SK-N-MC (cell line): Measurements from ENCODE around the gene SUGT1.
"Not testable (repeated sequence)": the region's sequence is repeated elsewhere in the genome, so short reads cannot be mapped to it uniquely, and the experiment has no call there.

Experiments used
- DNase-seq: peaks from one replicate; pipeline ENCODE4 v3.0.0-alpha.2; 2011; ENCODE audit warnings: low read depth, low spot score
- H3K27ac ChIP-seq: fragments of 200-600 bp; sonication (generic); 2 replicates; pipeline ENCODE4 v1.5.1; 2016; ENCODE audit warnings: mixed run types
- H3K36me3 ChIP-seq: fragments of 200-600 bp; sonication (generic); 2 replicates; pipeline ENCODE4 v1.6.1; 2017; ENCODE audit warnings: antibody characterized with exemption, low read length, mixed read lengths; ENCODE audit not compliant: insufficient read depth
- H3K4me3 ChIP-seq: fragments of 200-600 bp; sonication (generic); 2 replicates; pipeline ENCODE4 v1.5.1; 2016
- H3K9ac ChIP-seq: fragments of 200-600 bp; sonication (generic); 2 replicates; pipeline ENCODE4 v1.8.0; 2017; ENCODE audit warnings: mixed run types, mixed read lengths; ENCODE audit not compliant: insufficient read length
- H3K9me3 ChIP-seq: fragments of 200-600 bp; sonication (generic); 2 replicates; pipeline ENCODE4 v1.6.1; 2017; ENCODE audit warnings: low read depth, mild to moderate bottlenecking, antibody characterized with exemption, low read length, moderate library complexity, mixed read lengths
- EZH2 ChIP-seq: fragments of 200-600 bp; sonication (generic); IDR thresholded peaks from one replicate; pipeline ENCODE4 v1.6.1; 2017; ENCODE audit warnings: antibody characterized with exemption
- FOXP2 ChIP-seq: optimal IDR thresholded peaks from 2 replicates; pipeline ENCODE3; 2011; ENCODE audit warnings: mild to moderate bottlenecking, moderate library complexity; ENCODE audit not compliant: insufficient read depth; ENCODE audit errors: extremely low read length, control extremely low read depth
- POLR2AphosphoS5 ChIP-seq: IDR thresholded peaks from 2 replicates; pipeline ENCODE4 v1.6.1; 2012; ENCODE audit warnings: mild to moderate bottlenecking, low read depth, low read length, borderline replicate concordance

Gene SUGT1

GRCh38 chr13:52617070-52618060 is 35.3 kb upstream of the SUGT1 start:
- H3K4me3 ChIP-seq, result peak overlapping the region; percentile 87
- H3K36me3 ChIP-seq, result peaks cover 6% of the 10 kb centered on the region
- H3K9ac ChIP-seq, result peak overlapping the region; percentile 82
- TF ChIP-seq EZH2 (no peak), FOXP2 (peak; percentile 54), POLR2AphosphoS5 (peak; percentile 74)
- DNase-seq, result peak; percentile 30
- no peaks in the 10 kb centered on the region; the same call in 1 of the 2 replicates for H3K9me3 ChIP-seq
- H3K27ac ChIP-seq, result 0 out of 2 replicates have a peak overlapping the region, but pooled peaks have one; percentile 35

- not testable (repeated sequence) for H3K9ac ChIP-seq, DNase-seq, H3K4me3 ChIP-seq, H3K27ac ChIP-seq, H3K9me3 ChIP-seq
- H3K36me3 ChIP-seq, result peaks cover 49% of the 10 kb centered on the region
Observed at GRCh38 chr13:52631083-52631690, 21.4 kb upstream of the SUGT1 start.

DNA sequence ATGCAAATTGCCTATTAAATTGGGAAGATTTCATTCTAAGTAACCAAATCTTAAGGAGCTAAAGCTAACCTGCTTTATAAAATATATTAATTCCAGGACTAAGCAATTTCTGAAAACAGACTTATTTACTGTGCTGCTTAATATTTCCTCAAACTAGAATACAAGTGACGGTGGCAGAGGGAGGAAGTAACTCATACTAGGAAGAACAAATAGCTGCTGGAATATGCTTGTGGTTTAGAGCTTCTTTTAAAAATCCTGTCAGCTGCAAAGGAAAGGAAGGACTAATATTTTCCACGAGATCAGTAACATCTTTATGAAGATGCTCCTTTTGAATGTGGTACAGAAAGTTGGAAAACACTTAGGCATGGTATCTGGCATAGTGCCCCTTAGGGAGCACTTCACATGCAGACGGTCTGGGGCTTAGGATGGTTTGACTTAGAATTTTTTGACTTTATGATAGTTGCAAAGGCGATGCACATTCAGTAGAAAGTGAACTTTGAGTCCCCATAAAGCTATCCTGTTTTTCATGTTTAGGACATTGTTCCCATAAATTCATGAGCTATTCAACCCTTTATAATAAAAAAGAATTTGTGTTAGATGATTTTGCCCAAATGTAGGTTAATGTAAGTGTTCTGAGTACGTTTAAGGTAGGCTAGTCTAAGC is 13.8 kb upstream of the SUGT1 start:
- TF ChIP-seq EZH2, result no peak
- TF ChIP-seq FOXP2, result no peak
- TF ChIP-seq POLR2AphosphoS5, result no peak
- Histone ChIP-seq H3K36me3 (peaks cover 22% of the 10 kb centered on the region), H3K9me3 (no peaks in the 10 kb centered on the region), H3K4me3 (no peak overlapping the region), H3K9ac (no peak overlapping the region), H3K27ac (no peak overlapping the region)
- no peak for DNase-seq

DNA sequence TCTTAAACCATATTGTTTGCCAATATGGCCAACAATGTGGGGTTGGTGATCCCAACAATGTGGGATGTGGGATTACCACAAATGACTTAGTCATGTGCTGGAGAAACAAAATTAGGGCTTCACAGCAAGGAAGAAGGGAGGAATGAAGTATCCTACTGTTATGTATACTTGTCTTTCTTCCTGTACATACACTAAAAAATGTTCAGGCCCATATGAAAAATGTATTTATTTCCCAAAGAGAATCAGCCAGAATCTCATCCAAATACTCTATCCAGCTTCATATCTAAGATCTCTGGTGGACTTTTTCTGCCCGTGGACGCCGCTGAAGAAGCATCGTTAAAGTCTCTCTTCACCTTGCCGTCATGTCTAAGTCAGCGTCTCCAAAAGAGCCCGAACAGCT is 10.5 kb upstream of the SUGT1 start, which contains the start of gene HNRNPA1L2:
HNRNPA1L2 (plus strand) TSS at position 301 of the 400 bp plus-strand sequence; CDS start at position 363, 62 bp downstream.
- no peak within 1 kb of the TSS for H3K9ac ChIP-seq
- peaks cover 20% of the 10 kb centered on the region for H3K36me3 ChIP-seq
- no peak for DNase-seq
- TF ChIP-seq FOXP2, result no peak
- no peak for TF ChIP-seq POLR2AphosphoS5
- no peak for TF ChIP-seq EZH2
- H3K4me3 ChIP-seq, result no peak within 1 kb of the TSS
- H3K9me3 ChIP-seq, result no peaks in the 10 kb centered on the region
- H3K27ac ChIP-seq, result no peak within 1 kb of the TSS

GRCh38 chr13:52644108-52644507 is 8.5 kb upstream of the SUGT1 start:
- Histone ChIP-seq H3K9ac (no peak overlapping the region), H3K27ac (no peak overlapping the region), H3K4me3 (no peak overlapping the region), H3K36me3 (peaks cover 20% of the 10 kb centered on the region), H3K9me3 (no peaks in the 10 kb centered on the region)
- no peak for DNase-seq
- no peak for TF ChIP-seq POLR2AphosphoS5
- no peak for TF ChIP-seq EZH2
- TF ChIP-seq FOXP2, result no peak

DNA sequence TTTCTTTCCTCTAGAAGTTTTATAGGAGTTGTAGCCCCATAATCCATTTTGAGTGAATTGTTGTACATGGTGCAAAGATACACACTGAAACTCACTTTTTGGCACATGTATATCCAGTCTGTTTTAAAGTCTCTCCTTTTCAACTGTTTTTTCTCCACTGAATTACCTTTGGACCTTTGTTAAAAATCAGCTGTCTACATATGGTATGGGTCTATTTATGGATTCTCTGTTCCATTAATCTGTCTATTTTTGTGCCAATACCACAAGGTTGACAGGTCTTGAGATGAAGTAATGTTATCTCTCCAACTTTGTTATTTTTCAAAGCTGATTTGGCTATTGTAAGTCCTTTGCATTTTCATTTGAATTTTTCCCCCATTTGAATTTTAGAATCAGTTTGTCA is 5.7 kb upstream of the SUGT1 start:
- no peaks in the 10 kb centered on the region for H3K9me3 ChIP-seq
- no peak overlapping the region for H3K27ac ChIP-seq
- TF ChIP-seq POLR2AphosphoS5 (no peak), FOXP2 (no peak), EZH2 (no peak)
- DNase-seq, result no peak
- H3K36me3 ChIP-seq, result peaks cover 21% of the 10 kb centered on the region
- no peak overlapping the region for H3K4me3 ChIP-seq
- no peak overlapping the region for H3K9ac ChIP-seq

- no peak for TF ChIP-seq EZH2
- no peak for TF ChIP-seq FOXP2
- no peak for TF ChIP-seq POLR2AphosphoS5
- H3K9ac ChIP-seq, result peak overlapping the region; percentile 99
- no peak overlapping the region for H3K27ac ChIP-seq
- H3K4me3 ChIP-seq, result peak overlapping the region; percentile 94
- peaks cover 29% of the 10 kb centered on the region for H3K36me3 ChIP-seq
- no peak for DNase-seq
- no peaks in the 10 kb centered on the region for H3K9me3 ChIP-seq
Observed at GRCh38 chr13:52650731-52651130, 1.9 kb upstream of the SUGT1 start.

- H3K27ac ChIP-seq, result peak overlapping the region; percentile 99
- TF ChIP-seq POLR2AphosphoS5 (no peak), EZH2 (no peak), FOXP2 (no peak)
- peak overlapping the region; percentile 94 for H3K4me3 ChIP-seq
- H3K36me3 ChIP-seq, result peaks cover 31% of the 10 kb centered on the region
- no peak for DNase-seq
- H3K9me3 ChIP-seq, result no peaks in the 10 kb centered on the region
- peak overlapping the region; percentile 99 for H3K9ac ChIP-seq
Observed at GRCh38 chr13:52651897-52652195, 790 bp upstream of the SUGT1 start.
